Endometrial microvascular endothelial cells (primary cell): Measurements from ENCODE around the gene TAS2R60. TPM values are rescaled to one million over a fixed set of nuclear protein-coding genes. Genes with fewer than 3 reads are reported as not detected.

Experiments used
- in situ Hi-C: cut with HindIII; loops from 2 replicates; pipeline ENCODE4 v1.10.0; 2017; ENCODE audit warnings: low sequenced_read_pairs, low pct_unique_long_range_greater_than_20kb; ENCODE audit errors: inconsistent ontology term
- total RNA-seq: library from RNA; depleted of rRNA; stranded (reverse); fragments of >200 nt; gene quantifications from one replicate; pipeline ENCODE4 v1.2.3, GENCODE V29; 2015; ENCODE audit errors: inconsistent ontology term

TAS2R60 gene
- total RNA-seq, 1 donor from 2014 or later: not detected

GRCh38 chr7:143492799-143493739, 49.8 kb downstream of the TAS2R60 start:
- in situ Hi-C loops: no loop called here

- in situ Hi-C loops: no loop called here
These were observed 50.5 kb downstream of the TAS2R60 start for GRCh38 chr7:143493751-143494150.

Other genes starting within 250 kb of the TAS2R60 start
- not detected for gene TAS2R40, start 221.4 kb upstream of the TAS2R60 start, total RNA-seq
- gene GSTK1, start 180.0 kb upstream of the TAS2R60 start, total RNA-seq: 212 TPM
- not detected for gene TMEM139, start 158.5 kb upstream of the TAS2R60 start, total RNA-seq
- gene CASP2, start 155.1 kb upstream of the TAS2R60 start, total RNA-seq: 18.4 TPM
- gene CLCN1, start 127.3 kb upstream of the TAS2R60 start, total RNA-seq: not detected
- 1.7 TPM for gene FAM131B, start 80.7 kb upstream of the TAS2R60 start, total RNA-seq
- 485 TPM for gene ZYX, start 62.1 kb upstream of the TAS2R60 start, total RNA-seq
- gene EPHA1, start 34.6 kb upstream of the TAS2R60 start, total RNA-seq: 0.28 TPM
- gene TAS2R41, start 34.4 kb downstream of the TAS2R60 start, total RNA-seq: not detected
- gene CTAGE15, start 128.3 kb downstream of the TAS2R60 start, total RNA-seq: not detected
- gene TCAF2, start 177.5 kb downstream of the TAS2R60 start, total RNA-seq: 55.0 TPM